K562 (cell line): ENCODE results near the gene CYFIP2. TPM values are rescaled to one million over a fixed set of nuclear protein-coding genes. Genes with fewer than 3 reads are reported as not detected.
A peak's percentile ranks its signal among the peaks of the same experiment; 100 is the strongest.

Experiments used
- ATAC-seq: fragments of 200-7000 bp; cut with Tn5 transposase; 3 replicates; pipeline ENCODE4 v1.9.1; 2020; ENCODE audit warnings: moderate library complexity
- BruUV-seq: library from RNA; stranded (reverse); fragments of 400-500 nt; replicated peaks from 2 replicates; lab custom pipeline; 2021; lab: Mats Ljungman, UMichigan
- CTCF ChIA-PET: fragments of 300-600 bp; formaldehyde crosslinking; extraction: SDS; loops from one replicate; lab custom pipeline; 2021; ENCODE audit warnings: low intra/inter-chr PET ratio; lab: Yijun Ruan, JAX
- POLR2A ChIA-PET: fragments of 300-600, 350-650 bp; sonication (Branson Sonifier 250); formaldehyde crosslinking; extraction: SDS; loops from one replicate; lab custom pipeline; 2021; ENCODE audit warnings: antibody characterized with exemption, inconsistent platforms; lab: Yijun Ruan, JAX
- DNase-seq, 4 experiments: peaks; one replicate each; pipeline versions ENCODE4 v3.0.0 to v3.0.0-alpha.2; 2011 to 2018; ENCODE audit warnings: low spot score in 3 of 4, mixed read lengths in 3 of 4; ENCODE audit errors: extremely low read depth in 1 of 4
- FAIRE-seq: peaks from 2 replicates; lab custom pipeline; 2011; peaks lifted over from hg19 to GRCh38; lab: Jason Lieb, UNC
- H2AFZ ChIP-seq: 2 replicates; pipeline ENCODE4 v1.6.0; 2011; ENCODE audit warnings: low read depth, low read length, control low read depth, inconsistent platforms
- H3K27ac ChIP-seq: fragments of 200-600 bp; 3 replicates; pipeline ENCODE4 v1.8.0; 2011; ENCODE audit warnings: low read depth, mild to moderate bottlenecking, control low read depth, inconsistent platforms, low read length, moderate library complexity, mixed read lengths; ENCODE audit errors: extremely low read depth
- H3K27me3 ChIP-seq, 2 experiments: fragments of 300-600 bp in 1 of 2; 2 replicates in 1 of 2; 3 replicates in 1 of 2; pipeline versions ENCODE4 v1.6.0 to v1.8.0; 2011; ENCODE audit warnings: inconsistent platforms in 2 of 2, low read length in 2 of 2, mild to moderate bottlenecking in 1 of 2, mixed read lengths in 1 of 2, moderate library complexity in 1 of 2; ENCODE audit not compliant: control insufficient read depth in 2 of 2, insufficient read depth in 2 of 2
- H3K36me3 ChIP-seq: fragments of 300-600 bp; 3 replicates; pipeline ENCODE4 v1.8.0; 2011; ENCODE audit warnings: mild to moderate bottlenecking, low read length, inconsistent platforms; ENCODE audit not compliant: control insufficient read depth, insufficient read depth
- H3K4me1 ChIP-seq, 2 experiments: fragments of 200-600 bp in 1 of 2; replicated peaks in 1 of 2; 2 replicates in 1 of 2; 3 replicates in 1 of 2; pipeline versions ENCODE4 v1.5.1 to v1.8.0; 2011; ENCODE audit warnings: inconsistent platforms in 2 of 2, low read length in 2 of 2, mild to moderate bottlenecking in 1 of 2, mixed read lengths in 1 of 2, moderate library complexity in 1 of 2; ENCODE audit not compliant: control insufficient read depth in 2 of 2, insufficient read depth in 2 of 2
- H3K4me2 ChIP-seq: 2 replicates; pipeline ENCODE4 v1.6.1; 2011; ENCODE audit warnings: low read length, control low read depth, inconsistent platforms, mixed read lengths; ENCODE audit not compliant: insufficient read depth
- H3K4me3 ChIP-seq: fragments of 200-600 bp; sonication (generic), shearing (Covaris generic); 2 replicates; pipeline ENCODE4 v1.5.1; 2016; ENCODE audit warnings: control low read depth, inconsistent platforms
- H3K79me2 ChIP-seq: fragments of 200-600 bp; 3 replicates; pipeline ENCODE4 v1.8.0; 2011; ENCODE audit warnings: low read length, inconsistent platforms; ENCODE audit not compliant: control insufficient read depth, insufficient read depth
- H3K9ac ChIP-seq, 2 experiments: 2 replicates each; pipeline versions ENCODE4 v1.6.0 to v1.6.1; 2011; ENCODE audit warnings: low read depth in 2 of 2, low read length in 2 of 2, control low read depth in 1 of 2, inconsistent platforms in 1 of 2, mild to moderate bottlenecking in 1 of 2, mixed read lengths in 1 of 2; ENCODE audit not compliant: insufficient read depth in 1 of 2
- H3K9me1 ChIP-seq: one replicate; pipeline ENCODE4 v1.6.0; 2011; ENCODE audit warnings: inconsistent platforms, mild to moderate bottlenecking, low read length, moderate library complexity; ENCODE audit not compliant: control insufficient read depth, insufficient read depth
- H3K9me3 ChIP-seq: replicated peaks from 2 replicates; pipeline ENCODE4 v1.5.1; 2011; ENCODE audit warnings: low read depth, low read length, inconsistent platforms; ENCODE audit not compliant: control insufficient read depth, insufficient read depth
- H4K20me1 ChIP-seq: replicated peaks from 2 replicates; pipeline ENCODE4 v1.6.1; 2011; ENCODE audit warnings: low read length, inconsistent platforms, mixed read lengths; ENCODE audit not compliant: control insufficient read depth, insufficient read depth
- C11orf30 ChIP-seq: fragments of 450-650 bp; IDR thresholded peaks from 2 replicates; pipeline ENCODE4 v1.6.1; 2016; ENCODE audit warnings: low read depth, mild to moderate bottlenecking
- CEBPB ChIP-seq: fragments of 450-650 bp; IDR thresholded peaks from 2 replicates; pipeline ENCODE4 v1.6.1; 2016; ENCODE audit warnings: missing genetic modification characterization, missing compliant biosample characterization
- CEBPG ChIP-seq, 3 experiments: fragments of 200-800 bp in 1 of 3; sonication (Bioruptor generic) in 1 of 3; sonication (generic) in 1 of 3; formaldehyde crosslinking in 1 of 3; IDR thresholded peaks in 2 of 3; conservative IDR thresholded peaks in 1 of 3; 2 replicates each; pipeline versions ENCODE4 v1.6.1 to v1.8.0; 2016 to 2022; ENCODE audit warnings: missing compliant biosample characterization in 2 of 3, missing genetic modification characterization in 2 of 3, mild to moderate bottlenecking in 1 of 3, missing genetic modification reagents in 1 of 3
- HIVEP1 ChIP-seq: fragments of 250-450 bp; sonication (Bioruptor Pico); IDR thresholded peaks from 2 replicates; pipeline ENCODE4 v1.4.0; 2020; ENCODE audit warnings: mild to moderate bottlenecking
- NCOA1 ChIP-seq: fragments of 450-650 bp; IDR thresholded peaks from 2 replicates; pipeline ENCODE4 v1.6.1; 2016; ENCODE audit warnings: low read depth
- POLR2A ChIP-seq: fragments of 450-650 bp; conservative IDR thresholded peaks from 2 replicates; pipeline ENCODE4 v1.6.1; 2016
- RBFOX2 ChIP-seq: fragments of 200-400 bp; formaldehyde crosslinking; IDR thresholded peaks from 2 replicates; pipeline ENCODE4 v1.6.1; 2017; ENCODE audit warnings: low read depth, mild to moderate bottlenecking, low read length, moderate library complexity
- TBP ChIP-seq: optimal IDR thresholded peaks from 2 replicates; pipeline ENCODE3; 2011; ENCODE audit warnings: low read depth, low read length, improper control_type of control experiment
- TEAD4 ChIP-seq, 2 experiments: sonication (generic) in 1 of 2; formaldehyde crosslinking in 1 of 2; IDR thresholded peaks; 2 replicates each; pipeline versions ENCODE4 v1.6.1 to v1.8.0; 2012 to 2022; ENCODE audit warnings: borderline replicate concordance in 1 of 2, inconsistent platforms in 1 of 2, low read length in 1 of 2, mild to moderate bottlenecking in 1 of 2, missing genetic modification reagents in 1 of 2
- ZBTB49 ChIP-seq: sonication (generic); formaldehyde crosslinking; IDR thresholded peaks from 2 replicates; pipeline ENCODE4 v1.8.0; 2022; ENCODE audit warnings: missing genetic modification reagents, mild to moderate bottlenecking, borderline replicate concordance
- ZNF778 ChIP-seq: fragments of 450-650 bp; formaldehyde crosslinking; IDR thresholded peaks from 2 replicates; pipeline ENCODE4 v1.4.0; 2020; ENCODE audit warnings: mild to moderate bottlenecking, moderate library complexity
- WGBS: fragments of 100-300 bp; shearing (Covaris generic); methylation state at CpG from one replicate; pipeline ENCODE4 v1.1.6; 2016; ENCODE audit warnings: low coverage, mixed read lengths; ENCODE audit not compliant: insufficient coverage; ENCODE audit errors: missing lambda C conversion rate; 5-methylcytosine and 5-hydroxymethylcytosine counted together
- in situ Hi-C: fragments of 300-500 bp; cut with MboI; formaldehyde crosslinking; loops from 4 replicates; pipeline ENCODE4 v1.15.0; 2018; ENCODE audit warnings: inconsistent platforms, mixed read lengths
- intact Hi-C: fragments of 100-400 bp; cut with micrococcal nuclease; formaldehyde crosslinking; loops from 2 replicates; pipeline ENCODE4 v1.14.2; 2022
- polyA plus RNA-seq, 8 experiments: library from polyadenylated mRNA; depleted of rRNA in 4 of 8; stranded (reverse) in 5 of 8; unstranded in 3 of 8; fragments of >200 nt; fragmentation: Nextera tagmentation in 2 of 8; fragmentation: Illumina TruSeq in 1 of 8; extraction: Ambion mirVana in 2 of 8; extraction: Trizol in 1 of 8; gene quantifications; 2 replicates each; pipeline versions ENCODE4 v1.2.1 to v1.2.3, GENCODE V29; 2011 to 2014; ENCODE audit warnings: inconsistent platforms in 1 of 8, missing spikeins in 1 of 8
- total RNA-seq, 7 experiments: library from RNA; depleted of rRNA in 6 of 7; stranded (reverse); fragments of >200 nt in 6 of 7; fragmentation: Illumina TruSeq in 2 of 7; extraction: Trizol in 2 of 7; gene quantifications; 2 replicates each; pipeline versions ENCODE4 v1.2.1 to v1.2.3, GENCODE V29; 2011 to 2021; ENCODE audit warnings: low replicate concordance in 1 of 7
- TF ChIP-seq, protein P1 (sequence below): sonication (generic); formaldehyde crosslinking; IDR thresholded peaks from 2 replicates; pipeline ENCODE4 v1.8.0; 2023; ENCODE audit warnings: mild to moderate bottlenecking, missing genetic modification reagents

CYFIP2 gene
- total and polyA plus RNA-seq, 9 of the 15 experiments (the other 6 are each of a cell fraction or from before 2014, with no cell fraction given) = 0.76 to 2.9 (median 1.4) TPM; not detected in 1

- TF ChIP-seq ZBTB49 = no peak
- no peak for TF ChIP-seq POLR2A
- no peak for TF ChIP-seq TBP
- no peak for TF ChIP-seq RBFOX2
- no peak for TF ChIP-seq ZNF778 (CRISPR knock-in tag)
- TF ChIP-seq, all 486 proteins: peak for 131
These were observed 12.6 kb downstream of the CYFIP2 start (continued) for GRCh38 chr5:157278319-157279037.

GRCh38 chr5:157279605-157280239 is 13.8 kb downstream of the CYFIP2 start:
- peaks cover 0 to 14% of the 10 kb centered on the region in 2 experiments; a peak in 2 of 5 replicates for H3K4me1 ChIP-seq
- CTCF ChIA-PET = no interaction called here
- FAIRE-seq = no peak
- no peak overlapping the region for H3K4me3 ChIP-seq
- ATAC-seq = no peak
- H3K27me3 ChIP-seq = no peaks in the 10 kb centered on the region
- no peak overlapping the region for H3K9ac ChIP-seq
- in situ Hi-C loops (no loop called here), intact Hi-C loops (no loop called here)
- POLR2A ChIA-PET = interaction anchor here (0.6 to 1.5 kb wide), 2 partner anchors 16 to 397 kb away, joined by 3 to 5 read pairs; no protein-coding TSS in a partner anchor
- no peaks in the 10 kb centered on the region for H3K9me3 ChIP-seq
- H3K27ac ChIP-seq = no peak overlapping the region
- no peak overlapping the region for H2AFZ ChIP-seq
- 44% methylated on average over 6 of the region's 7 CpGs for WGBS
- TF ChIP-seq TEAD4 (IDR thresholded peaks at IDR 0.05; ENCODE audit: low read length) (no peak), TEAD4 (CRISPR knock-in tag; IDR thresholded peaks at IDR 0.05; ENCODE audit: borderline replicate concordance) (no peak), NCOA1 (no peak), CEBPB (peak; percentile 93), C11orf30 (no peak), CEBPG (CRISPR knock-in tag; IDR thresholded peaks at IDR 0.05) (no peak), CEBPG (tag; conservative IDR thresholded peaks at IDR 0.05 in 1 of 2, IDR thresholded peaks at IDR 0.05 in 1 of 2) (peak; percentile 83 to 99), HIVEP1 (CRISPR knock-in tag) (no peak)
- TF ChIP-seq, protein P1, sequence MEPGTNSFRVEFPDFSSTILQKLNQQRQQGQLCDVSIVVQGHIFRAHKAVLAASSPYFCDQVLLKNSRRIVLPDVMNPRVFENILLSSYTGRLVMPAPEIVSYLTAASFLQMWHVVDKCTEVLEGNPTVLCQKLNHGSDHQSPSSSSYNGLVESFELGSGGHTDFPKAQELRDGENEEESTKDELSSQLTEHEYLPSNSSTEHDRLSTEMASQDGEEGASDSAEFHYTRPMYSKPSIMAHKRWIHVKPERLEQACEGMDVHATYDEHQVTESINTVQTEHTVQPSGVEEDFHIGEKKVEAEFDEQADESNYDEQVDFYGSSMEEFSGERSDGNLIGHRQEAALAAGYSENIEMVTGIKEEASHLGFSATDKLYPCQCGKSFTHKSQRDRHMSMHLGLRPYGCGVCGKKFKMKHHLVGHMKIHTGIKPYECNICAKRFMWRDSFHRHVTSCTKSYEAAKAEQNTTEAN = no peak
- no TSS peak for BruUV-seq
- H3K36me3 ChIP-seq = no peaks in the 10 kb centered on the region
- no peaks in the 10 kb centered on the region for H3K9me1 ChIP-seq
- DNase-seq = no peak
- no peaks in the 10 kb centered on the region for H3K79me2 ChIP-seq
- H3K4me2 ChIP-seq = no peak overlapping the region
- H4K20me1 ChIP-seq = no peaks in the 10 kb centered on the region
